Activated CD8-positive, alpha-beta memory T cell treated with anti-CD3 and anti-CD28 coated beads, Interleukin-2, amount 50 U/mL, for 48 hours (primary cell): ENCODE data around the gene MTA1.

Source experiments
- DNase-seq: peaks from one replicate; pipeline ENCODE4 v3.0.0-alpha.2; 2020

Gene MTA1

DNA sequence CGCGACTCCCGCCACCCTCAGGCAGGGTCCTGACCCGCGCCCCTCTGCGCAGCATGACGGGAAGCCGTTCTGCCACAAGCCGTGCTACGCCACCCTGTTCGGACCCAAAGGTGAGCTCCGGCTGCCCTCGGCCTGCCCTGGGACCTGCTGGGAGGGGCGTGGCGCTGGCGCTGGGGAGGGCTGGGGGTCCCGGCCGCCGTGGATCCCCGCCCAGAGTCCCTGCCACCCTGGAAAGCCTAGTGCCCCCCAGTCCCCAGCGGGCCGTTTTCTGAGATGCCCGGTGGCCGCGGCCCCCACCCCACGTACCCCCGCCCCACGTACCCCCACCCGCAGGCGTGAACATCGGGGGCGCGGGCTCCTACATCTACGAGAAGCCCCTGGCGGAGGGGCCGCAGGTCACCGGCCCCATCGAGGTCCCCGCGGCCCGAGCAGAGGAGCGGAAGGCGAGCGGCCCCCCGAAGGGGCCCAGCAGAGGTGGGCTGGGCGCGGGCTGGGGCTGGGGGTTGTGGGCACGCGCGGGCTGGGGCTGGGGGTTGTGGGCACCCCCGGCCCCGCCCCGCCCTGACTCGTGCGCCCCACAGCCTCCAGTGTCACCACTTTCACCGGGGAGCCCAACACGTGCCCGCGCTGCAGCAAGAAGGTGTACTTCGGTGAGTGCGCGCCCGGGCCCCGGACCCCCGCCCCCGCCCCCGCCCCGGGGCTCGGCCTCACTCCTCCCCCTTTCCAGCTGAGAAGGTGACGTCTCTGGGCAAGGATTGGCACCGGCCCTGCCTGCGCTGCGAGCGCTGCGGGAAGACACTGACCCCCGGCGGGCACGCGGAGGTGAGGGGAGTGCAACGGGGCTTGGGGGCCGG is 59.0 kb downstream of the MTA1 start:
- DNase-seq = no peak

DNA sequence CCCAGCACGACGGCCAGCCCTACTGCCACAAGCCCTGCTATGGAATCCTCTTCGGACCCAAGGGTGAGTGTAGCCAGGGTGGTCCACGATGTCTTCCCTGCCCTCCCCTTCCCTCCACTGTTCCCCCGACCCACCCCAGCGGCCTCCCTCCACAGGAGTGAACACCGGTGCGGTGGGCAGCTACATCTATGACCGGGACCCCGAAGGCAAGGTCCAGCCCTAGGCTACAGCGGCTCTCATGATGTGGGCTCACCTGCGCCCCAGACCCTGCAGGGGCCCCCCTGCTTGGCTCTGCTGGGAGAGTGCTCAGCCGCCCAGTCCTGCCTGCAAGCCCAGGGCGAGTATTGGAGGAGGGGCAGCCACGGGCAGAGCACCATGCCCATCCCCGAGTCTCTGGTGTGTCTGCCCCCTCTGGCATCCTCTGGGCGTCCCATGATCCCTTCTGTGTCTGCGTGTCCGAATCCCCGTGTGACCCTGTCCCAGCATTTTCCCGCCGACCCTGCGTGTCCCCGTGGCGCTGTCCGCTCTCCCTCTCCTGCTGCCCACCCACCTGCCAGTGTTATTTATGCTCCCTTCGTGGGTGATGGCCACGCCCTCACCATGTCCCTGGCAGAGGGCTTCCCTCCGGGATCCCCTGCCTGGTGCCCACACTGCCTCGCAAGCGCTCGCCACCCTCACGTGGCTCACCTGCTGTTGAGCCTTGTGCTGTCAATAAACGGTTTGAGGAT is 60.0 kb downstream of the MTA1 start:
- no peak for DNase-seq

DNA sequence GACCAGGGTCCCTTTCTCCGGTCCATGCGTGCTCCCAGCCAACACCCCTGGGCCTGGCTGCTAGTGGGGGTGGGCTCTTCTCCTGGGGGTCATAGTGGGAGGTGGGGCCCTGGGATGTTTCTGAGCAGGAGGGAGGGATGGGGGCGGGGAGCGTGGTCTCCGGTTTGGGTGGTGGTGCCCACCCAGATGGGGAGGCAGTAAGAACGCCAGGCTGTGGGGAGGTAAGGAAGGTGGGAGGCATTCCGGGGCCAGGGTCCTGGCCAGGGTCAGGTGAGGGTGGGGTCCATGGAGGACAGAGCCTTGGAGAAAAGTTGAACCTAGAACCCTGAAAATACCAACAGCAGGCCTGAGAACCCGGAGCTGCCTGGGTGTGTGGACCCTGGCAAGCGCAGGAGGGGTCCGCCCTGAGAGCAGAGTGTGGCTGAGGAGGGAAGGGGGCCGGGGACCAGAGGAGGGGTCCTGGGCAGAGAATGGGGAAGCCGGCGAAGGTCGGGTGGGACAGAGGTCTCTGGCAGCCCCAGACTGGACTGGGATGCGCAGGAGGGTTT is 60.6 kb downstream of the MTA1 start:
- no peak for DNase-seq

DNA sequence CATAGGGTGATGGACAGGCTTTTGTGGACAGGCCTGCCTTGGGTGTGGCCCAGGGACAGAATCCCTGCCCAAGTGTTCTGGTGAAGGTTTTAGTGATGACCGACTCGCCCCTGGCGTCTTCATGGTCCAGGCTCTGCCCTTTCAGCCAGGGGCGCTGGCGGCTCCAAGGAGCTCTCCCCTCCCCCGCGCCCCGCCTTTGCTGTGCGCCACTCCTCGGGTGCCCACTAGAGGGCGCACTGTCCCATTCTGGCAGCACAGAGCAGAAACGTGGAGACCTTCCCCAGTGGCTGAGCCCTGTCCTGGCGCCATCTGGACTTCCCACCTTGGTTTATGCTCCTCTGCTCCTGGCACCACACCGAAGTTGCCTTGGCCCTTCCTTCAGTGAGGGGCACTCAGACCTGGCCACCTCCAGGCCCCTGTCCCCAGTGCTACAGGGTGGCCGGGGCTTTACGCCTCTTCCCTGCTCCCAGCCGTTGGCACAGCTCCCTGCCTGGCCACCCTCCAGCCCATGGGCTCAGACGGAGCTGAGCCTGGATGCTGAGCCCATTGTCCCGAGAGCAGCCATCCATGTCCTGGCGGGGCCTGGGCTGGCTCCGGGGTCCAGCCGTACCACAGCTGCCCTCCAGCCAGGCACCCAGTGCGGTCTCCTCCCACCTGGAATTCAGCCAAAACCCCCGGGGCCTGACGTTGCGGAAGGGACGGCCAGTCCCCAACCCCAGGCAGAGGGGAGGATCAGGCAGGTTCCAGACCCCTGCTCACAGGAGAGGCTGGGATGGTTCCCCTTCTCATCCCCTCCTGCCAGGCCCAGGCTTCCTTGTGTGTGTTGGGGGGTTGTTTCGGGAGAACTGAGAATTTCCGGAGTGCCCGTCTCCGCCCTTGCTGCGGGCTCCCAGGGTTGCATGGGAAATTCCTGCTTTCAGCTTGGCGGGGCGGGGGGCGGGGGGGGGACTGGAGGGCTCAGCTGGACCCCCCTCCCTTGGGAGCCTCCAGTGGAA is 61.5 kb downstream of the MTA1 start:
- peak; percentile 99 for DNase-seq

DNA sequence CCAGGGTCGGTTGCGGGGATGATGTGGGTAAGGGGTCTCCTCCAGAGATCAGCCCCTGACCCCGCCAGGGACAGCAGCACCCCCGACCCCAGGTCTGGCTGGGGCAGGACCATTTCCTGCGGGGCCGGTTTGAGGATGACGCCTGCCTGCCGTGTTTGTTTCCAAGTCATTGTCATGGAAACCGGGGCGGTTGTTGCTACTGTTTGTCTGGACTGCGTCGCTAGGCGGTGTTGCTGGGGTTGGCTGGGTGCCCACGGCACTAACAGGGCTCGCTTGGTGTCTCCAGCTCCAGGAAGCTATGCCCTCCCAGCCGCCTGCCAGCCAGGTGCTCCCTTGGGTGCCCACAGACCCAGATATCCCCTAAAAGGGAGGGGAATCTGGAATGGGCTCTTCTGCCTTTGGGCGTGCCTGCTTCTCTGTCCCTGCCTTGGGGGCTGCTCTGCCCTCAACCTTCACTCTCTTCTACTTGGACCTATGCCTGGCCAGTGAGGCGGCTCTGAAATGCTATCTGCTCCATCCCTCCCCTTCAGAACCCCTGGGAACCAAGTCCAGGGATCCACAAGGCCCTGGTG is 62.3 kb downstream of the MTA1 start:
- peak; percentile 92 for DNase-seq

DNA sequence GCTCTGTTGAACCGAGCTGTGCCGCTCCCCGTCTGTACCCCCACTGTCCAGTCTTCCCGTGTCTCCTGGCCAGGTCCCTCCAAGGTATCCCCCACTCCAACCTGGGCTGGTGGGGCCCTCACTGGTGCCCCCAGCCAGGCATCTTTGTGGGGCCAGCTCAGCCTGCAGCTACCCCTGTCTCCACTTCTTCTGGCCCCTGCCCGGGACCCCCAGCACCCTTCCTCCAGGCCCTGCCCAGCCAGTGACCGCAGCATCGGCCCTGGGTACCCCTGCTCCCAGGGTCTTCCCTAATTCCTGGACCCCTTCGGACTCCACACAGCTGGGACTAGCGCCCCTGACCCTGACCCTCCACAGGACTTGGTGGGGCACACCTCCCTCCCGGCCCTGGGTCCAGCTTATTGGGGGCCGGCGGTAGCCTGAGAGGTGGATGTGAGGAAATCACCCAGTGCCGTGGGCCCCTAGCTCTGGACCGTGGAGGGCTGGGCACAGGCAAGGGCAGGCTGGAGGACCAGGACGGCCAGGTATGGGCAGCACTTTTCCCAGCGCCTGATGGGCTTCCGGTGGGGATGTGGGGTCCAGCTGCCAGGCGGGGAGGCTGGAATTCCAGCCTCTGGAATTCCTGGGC is 63.0 kb downstream of the MTA1 start:
- DNase-seq = no peak

DNA sequence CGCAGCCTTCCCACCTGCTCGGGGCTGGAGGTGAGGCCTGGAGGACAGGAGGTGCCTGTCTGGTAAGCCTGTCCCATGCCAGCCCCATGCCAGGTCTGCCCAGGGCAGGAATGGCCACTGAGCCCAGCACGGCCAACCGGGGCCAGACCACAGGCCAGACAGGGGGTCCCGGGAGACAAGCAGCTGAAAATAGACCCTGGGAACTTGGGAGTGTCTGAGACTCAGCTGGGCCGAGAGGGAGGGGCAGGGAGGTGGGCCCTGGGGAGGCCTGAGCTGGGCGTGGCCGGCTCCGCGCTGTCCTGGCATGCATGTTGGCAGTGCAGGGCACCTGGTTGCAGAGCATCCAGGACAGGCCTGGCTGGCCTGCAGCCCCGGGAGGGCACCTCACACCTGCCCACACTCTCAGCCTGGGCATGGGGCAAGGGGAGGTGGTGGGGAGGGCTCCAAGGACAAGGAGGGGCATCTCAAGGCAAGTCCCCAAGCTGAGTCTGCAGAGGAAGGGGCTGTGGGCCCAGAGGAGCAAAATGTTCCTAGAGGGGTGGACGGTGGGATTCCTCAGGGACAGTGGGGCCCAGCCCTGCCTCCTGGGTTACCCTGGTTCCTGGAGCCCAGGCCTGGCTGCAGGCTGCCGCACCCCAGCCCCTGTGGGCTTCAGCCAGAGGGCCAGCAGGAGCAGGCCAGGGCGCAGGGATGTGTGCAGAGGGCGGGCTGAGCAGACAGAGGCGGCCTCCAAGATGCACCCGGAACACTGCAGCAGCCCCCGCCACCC is 63.9 kb downstream of the MTA1 start:
- no peak for DNase-seq

DNA sequence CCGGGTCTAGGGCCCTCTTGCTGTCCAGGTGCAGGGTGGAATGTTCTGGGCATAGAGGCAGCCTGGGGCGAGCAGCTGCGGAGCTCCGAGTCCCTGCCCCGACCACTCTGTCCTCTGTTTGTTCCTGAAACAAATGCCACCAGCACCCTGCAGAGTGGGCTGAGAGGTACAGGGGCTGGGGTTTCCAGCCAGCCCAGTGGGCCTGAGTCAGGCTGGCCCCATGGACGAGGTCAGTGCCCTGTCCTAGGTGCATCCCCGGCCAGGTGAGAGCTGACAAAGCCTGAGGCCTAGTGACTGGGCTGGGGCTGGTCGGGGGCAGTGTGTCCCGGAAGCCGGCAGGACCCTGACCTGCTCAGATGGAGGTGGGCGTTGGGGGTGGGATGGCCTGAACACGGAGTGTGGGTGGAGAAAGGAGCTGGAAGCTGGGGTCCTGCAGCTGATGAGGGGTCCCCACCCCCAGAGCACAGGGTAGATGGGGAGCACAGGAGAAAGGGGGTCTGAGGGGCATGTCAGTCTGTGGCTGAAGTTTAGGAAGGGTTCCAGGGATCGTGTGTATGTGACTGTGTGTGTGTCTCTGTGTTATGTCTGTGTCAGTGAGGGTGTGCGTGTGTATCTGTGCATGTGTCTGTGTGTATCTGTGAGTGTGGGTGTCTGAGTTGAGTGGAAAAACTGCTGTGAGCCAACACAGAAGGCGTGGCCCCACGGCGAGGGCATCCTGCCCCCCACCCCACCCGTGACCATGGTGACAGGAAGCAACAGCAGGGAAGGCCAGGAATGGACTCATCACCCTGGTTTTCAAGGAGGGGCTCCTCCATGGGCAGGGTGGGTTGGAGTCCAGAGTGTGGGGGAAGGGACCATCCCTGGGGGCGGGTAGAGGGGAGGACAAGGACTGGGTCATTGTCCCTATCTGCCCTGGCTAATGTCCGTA is 64.7 kb downstream of the MTA1 start:
- DNase-seq = no peak

DNA sequence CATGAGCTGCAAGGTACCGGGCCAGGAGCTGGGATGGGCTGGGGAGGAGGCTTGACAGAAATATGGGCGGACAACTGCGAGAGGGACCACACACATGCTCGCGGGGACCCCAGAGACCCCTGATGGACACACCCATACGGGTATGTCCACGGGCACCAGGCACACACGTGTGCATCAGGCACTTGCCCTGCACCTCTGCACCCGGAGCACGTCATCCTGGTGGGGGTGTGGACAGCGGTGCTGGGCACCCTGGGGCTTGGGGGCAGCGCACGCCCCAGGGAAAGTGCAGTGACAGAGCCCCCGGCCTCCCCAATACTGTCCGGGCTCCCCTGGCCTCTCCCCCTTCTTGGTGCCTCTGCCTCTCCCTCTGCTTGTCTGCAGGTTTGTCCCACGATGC is 65.4 kb downstream of the MTA1 start:
- no peak for DNase-seq

DNA sequence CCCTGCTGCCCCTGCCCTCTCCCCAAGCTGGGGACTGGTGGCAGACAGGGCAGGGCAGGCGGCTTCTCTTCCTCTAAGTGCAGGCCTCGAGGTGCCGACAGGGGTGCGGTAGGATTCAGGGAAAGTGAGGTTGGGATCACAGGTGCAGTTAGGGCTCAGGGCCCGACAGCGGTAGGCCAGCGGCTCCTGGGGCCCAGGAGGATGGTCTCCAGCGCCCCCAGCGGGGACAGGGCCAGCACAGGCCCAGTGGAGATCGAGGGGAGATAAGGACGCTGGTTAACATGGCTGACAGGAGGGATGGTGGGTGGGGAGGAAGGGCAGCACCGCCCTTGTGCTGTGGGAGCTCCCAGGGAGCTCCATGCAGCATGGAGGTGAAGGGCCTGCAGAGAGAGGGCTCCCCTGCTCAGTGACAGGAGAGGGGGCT is 66.1 kb downstream of the MTA1 start:
- no peak for DNase-seq

DNA sequence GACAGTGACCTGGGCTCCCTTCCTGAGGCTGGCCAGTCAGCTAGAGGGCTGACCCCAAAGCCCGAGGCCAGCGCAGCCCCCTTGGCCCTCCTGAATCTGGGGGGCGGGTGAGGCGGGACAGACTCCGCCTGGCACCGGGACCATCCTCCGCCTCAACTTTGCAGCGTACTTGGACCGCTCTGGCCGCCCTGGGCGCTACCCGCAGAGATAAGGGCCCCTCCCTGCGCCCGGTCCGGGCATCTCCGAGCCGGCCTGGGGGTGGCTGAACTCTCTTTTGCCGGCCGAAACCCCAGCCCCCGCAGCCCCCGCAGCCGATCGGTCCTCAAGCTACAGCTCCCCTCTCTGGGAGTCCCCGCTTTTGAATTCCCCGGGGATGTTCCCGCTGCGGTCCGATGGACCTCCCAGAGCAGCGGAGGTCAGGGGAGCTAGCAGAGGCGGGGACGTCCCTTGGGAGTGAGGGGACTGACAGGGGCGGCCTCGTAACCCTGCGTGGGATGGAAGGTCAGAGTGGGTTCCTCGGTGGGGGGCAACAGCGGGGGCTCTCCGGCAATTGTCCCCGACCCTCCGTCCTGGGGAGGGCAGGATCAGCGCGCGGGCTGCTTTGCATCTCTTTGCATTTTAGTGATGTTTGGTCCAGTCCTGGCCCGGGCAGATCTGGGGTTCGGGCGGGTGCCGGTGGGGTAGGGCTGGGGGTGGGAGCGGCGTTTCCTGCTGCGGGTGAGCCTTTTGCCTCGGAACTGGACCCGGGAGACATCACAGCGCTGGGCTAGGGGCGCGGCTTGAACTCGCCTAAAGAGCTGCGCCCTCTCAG is 66.7 kb downstream of the MTA1 start, which contains the start of gene CRIP1:
Gene CRIP1 (plus strand): TSS at position 724 of the 811 bp plus-strand sequence. CDS start 374 bp downstream, outside the sequence.
- DNase-seq = no peak

DNA sequence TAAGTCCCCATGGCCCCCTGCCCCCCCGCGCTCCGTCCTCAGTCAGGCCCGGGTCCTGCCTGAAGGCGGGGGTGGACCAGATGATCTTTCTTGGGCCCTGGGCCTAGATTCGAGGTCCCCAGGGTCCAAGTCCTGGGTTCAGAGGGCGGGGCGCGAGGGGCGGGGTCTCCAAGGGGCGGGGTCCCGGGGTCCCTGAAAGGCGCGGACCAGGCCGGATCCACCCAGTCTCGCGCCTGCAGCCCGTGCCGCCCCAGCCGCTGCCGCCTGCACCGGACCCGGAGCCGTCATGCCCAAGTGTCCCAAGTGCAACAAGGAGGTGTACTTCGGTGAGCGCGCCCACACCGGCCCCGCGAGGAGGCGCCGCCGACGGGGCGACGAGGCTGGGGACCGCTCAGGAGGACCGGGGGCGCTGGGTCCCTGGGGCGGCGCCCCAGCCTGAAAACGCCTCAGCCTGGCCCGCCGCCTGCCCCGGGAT is 67.4 kb downstream of the MTA1 start:
- DNase-seq = peak; percentile 81

DNA sequence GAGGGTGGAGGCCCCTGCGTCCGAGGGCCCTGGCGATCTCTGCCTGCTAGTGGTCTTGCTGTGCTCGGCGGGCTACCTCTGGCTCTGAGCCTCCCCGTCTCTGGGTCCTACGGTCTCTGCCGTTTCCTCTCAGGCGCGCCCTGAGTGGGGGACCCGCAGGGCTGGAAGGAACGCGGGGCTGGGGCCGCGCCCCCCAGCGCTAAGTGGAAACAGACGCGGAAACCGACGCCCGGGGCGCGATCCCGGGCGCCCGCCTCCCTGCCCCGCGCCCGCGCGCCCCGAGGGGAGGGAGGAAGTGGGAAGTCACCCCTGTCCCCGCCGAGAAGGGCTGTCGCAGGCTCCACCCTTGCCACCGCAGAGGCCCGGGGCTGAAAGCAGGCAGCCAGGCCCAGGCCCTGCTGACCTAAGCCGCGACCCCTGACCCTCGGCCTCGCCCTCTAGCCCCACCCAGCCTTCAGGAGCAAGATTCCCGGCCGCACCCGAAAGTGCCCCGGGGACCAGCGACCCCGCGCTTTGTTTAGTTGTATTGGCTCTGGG is 67.9 kb downstream of the MTA1 start:
- peak; percentile 80 for DNase-seq

DNA sequence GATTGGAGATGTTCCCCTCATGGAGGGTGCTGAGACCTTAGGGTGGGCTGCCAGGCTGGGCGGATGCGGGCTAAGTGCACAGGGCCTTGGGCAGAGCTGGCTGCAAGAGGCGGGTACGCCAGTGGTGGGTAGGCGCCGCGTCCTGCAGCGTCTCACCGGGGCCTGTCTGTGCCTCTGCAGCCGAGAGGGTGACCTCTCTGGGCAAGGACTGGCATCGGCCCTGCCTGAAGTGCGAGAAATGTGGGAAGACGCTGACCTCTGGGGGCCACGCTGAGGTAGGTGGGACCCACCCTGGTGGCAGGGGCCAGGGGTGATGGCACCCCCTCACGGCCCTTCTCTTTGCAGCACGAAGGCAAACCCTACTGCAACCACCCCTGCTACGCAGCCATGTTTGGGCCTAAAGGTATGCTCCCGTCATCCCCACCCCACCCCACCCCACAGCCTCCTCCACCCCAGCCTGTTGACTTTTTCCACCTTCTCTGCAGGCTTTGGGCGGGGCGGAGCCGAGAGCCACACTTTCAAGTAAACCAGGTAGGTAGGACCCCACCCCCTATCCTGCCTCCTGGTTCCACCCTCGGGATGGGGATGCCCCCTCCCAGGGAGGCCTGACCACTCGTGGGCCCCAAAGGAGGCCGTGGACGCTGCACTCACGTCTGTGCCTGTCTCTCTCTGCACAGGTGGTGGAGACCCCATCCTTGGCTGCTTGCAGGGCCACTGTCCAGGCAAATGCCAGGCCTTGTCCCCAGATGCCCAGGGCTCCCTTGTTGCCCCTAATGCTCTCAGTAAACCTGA is 68.6 kb downstream of the MTA1 start:
- peak; percentile 72 for DNase-seq

DNA sequence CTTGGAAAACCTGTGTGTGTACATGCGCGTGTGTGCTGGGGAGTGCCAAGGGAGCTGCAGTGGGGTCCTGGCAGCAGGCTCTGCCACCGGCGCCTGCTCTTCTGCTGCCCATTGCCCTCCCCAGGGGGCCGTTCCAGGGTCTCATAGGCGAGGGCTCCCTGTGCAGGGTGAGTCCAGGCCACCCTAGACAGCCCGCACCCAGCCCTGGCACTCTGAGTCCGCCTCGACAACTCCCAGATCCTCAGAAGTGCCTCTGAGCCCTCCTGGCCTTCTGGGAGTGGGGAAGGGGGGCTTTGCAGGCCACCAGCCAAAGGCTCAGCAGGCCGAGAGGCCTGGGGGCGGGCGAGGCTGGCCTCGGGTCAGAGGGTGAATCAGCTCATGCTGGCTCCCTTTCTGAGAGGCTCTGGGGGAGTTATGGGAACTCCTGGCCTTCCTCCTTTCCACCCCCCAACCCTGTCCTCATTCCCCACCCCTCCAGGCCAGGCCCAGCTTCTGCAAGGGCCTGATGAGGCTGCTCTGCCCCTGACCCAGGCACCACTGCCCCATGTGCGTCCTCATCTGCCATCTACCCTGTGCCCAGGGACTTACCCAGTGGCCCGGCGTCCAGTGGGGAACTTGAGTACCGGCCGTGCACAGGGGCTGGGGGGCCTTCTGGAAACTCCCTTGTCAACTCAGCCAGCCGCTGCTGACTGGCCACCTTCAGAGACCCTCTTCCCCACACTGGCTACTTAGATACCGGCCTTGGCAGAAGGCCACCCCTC is 69.3 kb downstream of the MTA1 start:
- DNase-seq = no peak

DNA sequence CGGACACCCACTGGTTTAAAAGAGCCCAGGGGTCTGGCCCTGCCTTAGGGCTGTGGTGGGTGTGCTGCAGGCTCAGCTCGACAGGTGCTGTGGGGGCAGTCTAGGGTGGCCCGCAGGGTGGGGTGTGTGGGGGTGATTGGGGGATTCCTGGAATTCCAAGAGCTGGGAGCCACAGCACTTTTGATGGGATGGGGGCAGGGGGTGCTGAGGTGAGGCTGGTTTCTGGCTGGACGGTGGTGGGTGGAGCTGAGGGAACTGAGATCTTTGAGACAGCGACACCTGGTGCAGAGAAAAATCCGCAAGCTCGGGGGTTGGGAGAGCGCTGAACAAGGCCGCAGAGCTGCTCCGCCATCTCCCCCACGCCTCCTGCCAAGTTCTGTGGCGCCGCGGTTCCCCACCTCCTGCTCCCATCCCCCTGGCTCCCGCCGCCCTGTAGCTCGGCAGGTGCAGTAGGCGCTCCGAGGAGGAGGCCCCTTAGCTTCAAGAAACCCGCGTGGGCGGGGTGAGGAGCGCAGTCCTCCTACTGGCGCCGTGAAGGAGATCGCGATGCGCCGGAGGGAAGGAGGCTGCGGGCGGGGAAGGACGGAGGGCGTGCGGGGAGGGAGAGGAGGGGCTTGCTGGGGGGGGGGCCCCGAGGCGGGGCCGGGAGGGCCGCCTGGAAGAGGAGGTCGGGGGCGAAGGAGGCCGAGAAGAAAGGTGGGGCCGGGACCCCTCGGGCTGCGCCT is 70.1 kb downstream of the MTA1 start:
- peak; percentile 89 for DNase-seq
